ENCODE data around the gene CHAC2.

GRCh38 chr2:53820048-53820447, 52.4 kb downstream of the CHAC2 start:
- TF ChIP-seq CTCF (IDR thresholded peaks at IDR 0.05) = no peak
- no peak for TF ChIP-seq POLR2A (IDR thresholded peaks at IDR 0.05)
